ENCODE data around the gene SCAMP3. TPM values are rescaled to one million over a fixed set of nuclear protein-coding genes. Genes with fewer than 3 reads are reported as not detected.
"Not testable (repeated sequence)": the region's sequence is repeated elsewhere in the genome, so short reads cannot be mapped to it uniquely, and the experiment has no call there.

SCAMP3 gene
- total RNA-seq, 2 experiments from 2014 or later = 136 to 138 TPM

DNA sequence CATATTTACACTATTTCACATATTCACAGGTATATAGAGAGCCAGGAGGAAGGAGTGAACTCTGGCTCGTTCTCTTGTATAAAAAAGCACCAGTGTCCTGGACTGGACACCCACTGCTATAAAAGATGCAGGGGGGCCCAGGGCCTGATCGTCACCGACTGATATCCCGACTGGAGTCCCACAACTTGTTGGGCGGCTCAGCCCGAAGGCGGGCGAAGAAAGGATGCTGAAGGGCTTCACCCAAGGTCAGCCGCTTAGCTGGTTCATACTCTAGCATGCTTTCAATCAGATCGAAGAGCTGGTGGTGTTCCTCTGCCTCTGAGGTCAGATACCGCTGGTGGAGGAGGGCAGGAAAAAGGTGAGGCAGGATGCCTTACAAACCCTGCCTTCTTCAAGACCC is 907 bp upstream of the SCAMP3 start:
- POLR2A ChIA-PET = no interaction called here
- CTCF ChIA-PET = interaction anchor here (1.2 to 2.1 kb wide), 3 partner anchors 10 to 14 kb away, joined by 3 to 13 read pairs (median 6); partner anchors contain the start of gene CLK2

DNA sequence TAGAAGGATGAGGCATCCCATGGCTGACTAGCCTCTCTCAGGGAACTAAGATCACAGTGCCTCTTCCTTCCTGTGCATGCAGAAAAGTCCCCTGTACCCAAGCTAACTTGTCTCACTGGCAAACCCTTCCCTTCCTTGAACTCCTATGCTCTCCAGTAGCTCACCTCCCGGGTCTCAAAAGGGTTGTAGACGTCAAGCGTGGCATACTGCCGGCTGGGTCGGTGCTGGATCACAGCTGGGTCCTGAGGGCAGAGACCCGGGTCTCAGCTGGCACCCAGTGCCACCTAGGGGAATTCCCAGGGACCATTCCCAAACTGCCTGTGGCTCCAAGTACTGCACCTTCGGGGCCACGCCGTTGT is 688 bp downstream of the SCAMP3 start:
- POLR2A ChIA-PET = interaction anchor here (0.6 to 1.7 kb wide), 8 partner anchors 10 to 67 kb away, joined by 3 to 20 read pairs (median 4); partner anchors contain the start of gene CLK2

DNA sequence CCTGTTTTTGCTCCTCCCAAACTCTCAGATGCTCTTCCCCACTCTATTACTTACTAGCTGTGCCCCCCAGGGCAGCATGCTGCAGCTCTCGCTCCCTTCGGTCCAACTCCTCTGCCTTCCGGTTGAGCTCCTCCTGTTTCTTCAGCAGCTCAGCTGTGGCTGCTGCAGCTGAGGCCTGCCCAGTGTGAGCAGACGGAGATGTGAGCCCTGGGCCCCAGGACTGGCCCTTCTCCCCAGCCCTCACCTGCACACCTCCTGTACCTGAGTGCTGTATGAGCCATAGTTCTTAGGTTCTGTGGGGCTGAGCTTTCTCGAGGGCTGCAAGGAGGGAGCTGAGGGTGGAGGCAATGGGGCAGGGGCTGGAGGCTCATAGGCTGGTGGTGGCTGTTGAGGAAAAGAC is 1.9 kb downstream of the SCAMP3 start:
- CTCF ChIA-PET = interaction anchor here (0.6 to 4.4 kb wide), 3 partner anchors 9 to 635 kb away, joined by 3 to 51 read pairs (median 6); partner anchors contain the start of gene HCN3
- POLR2A ChIA-PET = no interaction called here

More for the DNA sequence above, 688 bp downstream of the SCAMP3 start:
- CTCF ChIA-PET = interaction anchor here (1.8 to 4.4 kb wide), 3 partner anchors 10 to 62 kb away, joined by 6 to 51 read pairs (median 6); partner anchors contain the start of gene HCN3

DNA sequence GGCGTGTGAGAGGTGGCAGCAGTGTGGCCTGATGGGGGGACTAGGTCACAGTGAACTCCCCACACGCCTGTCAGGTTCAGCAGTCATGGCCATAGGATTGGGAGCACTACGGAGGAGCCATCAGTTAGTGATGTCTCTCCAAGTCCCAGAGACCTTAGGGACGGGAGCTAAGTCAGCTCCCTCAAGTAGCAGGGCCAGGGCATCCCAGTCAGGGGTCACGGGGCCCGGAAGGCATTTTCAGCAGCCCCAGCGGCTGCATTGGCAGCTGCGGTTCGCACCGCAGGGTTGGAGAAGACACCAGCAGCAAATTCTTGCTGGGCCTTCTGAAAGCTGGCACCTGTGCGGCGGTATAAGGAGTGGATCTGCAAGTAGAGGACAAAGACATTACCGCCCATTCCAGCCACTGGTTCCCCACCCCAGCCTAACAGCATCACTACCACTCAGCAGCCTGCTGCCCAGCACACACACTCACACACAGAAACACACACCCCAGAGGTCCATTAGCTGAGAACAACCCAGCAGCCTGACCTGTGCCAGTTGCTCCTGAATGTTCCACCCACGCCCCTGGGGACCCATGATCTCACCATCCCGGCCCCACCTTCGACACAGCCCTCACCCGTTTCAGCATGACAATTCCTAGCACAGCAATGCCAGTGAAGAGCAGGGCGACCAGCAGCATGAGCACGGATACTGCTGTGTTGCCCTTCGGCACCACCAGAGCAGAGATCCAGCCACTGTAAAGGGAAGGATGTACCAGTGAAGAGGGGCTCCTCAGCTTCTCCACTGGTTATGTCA is 5.9 kb downstream of the SCAMP3 start:
- CTCF ChIA-PET = interaction anchor here (1.9 kb wide), 1 partner anchor 22 kb away, joined by 4 read pairs; no protein-coding TSS in a partner anchor
- POLR2A ChIA-PET = no interaction called here

DNA sequence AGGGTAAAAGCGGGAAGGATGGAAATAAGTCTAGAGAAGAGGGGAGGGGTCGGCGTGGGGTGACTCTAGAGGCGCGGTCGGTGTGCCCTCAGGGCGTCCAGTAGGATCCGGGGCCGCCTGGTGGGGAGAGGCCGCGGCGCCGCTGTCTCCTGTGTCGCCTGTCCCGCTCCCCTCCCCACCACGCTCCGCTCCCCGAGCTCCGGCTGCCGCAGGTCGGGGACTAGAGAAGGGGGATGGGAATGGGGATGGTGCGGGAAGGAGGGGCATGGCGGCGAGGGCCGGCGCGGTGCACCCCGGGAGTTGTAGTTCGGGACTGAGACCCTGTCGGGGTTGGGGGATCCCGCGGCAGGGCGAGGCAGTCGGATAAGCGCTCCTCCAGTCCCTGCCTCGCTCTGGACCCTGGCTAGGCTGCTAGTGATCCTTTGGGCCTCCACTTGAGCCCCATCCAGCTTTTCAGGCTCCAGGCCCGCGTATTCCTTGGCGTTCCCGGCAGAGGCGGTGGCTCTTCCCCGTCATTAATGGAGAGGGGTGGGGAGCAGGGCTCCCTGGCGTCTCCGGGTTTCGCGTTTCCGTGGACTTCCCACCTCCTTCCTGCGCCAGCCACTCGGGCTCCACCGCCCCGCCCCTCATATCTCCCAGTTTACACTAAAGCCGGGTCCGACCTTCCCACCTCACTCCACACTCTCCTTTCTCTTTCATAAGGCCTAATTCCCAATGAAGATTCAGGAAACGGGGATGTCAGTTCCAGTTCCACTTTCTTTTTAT is 6.7 kb downstream of the SCAMP3 start, which contains the start of gene ENTREP3:
Gene ENTREP3, minus strand, starts transcription at position 241 of the 765 bp plus-strand sequence. CDS start 606 bp downstream, outside the sequence.
- POLR2A ChIA-PET = interaction anchor here (0.9 to 1.0 kb wide), 2 partner anchors 11 to 12 kb away, joined by 3 to 4 read pairs; no protein-coding TSS in a partner anchor

DNA sequence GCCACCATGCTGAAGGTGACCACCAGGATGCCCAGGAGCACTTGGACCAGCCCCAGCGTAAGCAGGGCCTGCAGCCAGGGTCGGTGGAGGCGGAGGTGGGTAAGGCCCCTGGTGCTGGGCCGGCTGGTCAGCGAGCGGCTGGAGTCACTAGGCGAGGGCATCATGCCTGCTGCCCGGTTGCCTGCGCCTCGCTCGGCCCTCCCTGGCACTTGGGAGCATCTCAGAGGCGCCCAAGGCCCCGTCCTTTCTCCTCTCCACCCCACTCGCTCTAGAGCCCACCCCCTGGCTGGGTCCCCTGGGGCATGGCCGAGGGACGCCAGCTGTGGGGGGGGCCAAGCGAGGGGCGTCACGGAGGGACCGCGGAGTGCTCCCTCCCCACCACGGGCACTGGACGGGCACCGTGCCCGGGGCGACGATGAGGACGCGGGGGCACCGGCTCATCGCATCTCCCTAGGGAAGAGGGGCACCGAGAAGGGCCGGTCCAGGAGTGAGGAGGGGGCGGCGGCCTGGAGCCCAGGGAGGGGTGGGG is 7.4 kb downstream of the SCAMP3 start:
- ChIA-PET CTCF (interaction anchor here (0.7 to 1.7 kb wide), 2 partner anchors 19 to 69 kb away, joined by 3 to 6 read pairs; no protein-coding TSS in a partner anchor), POLR2A (interaction anchor here (0.5 to 1.0 kb wide), 3 partner anchors 11 to 249 kb away, joined by 3 to 4 read pairs (median 3); no protein-coding TSS in a partner anchor)

More for the DNA sequence above, 6.7 kb downstream of the SCAMP3 start, which contains the start of gene ENTREP3:
- CTCF ChIA-PET = interaction anchor here (0.7 to 1.7 kb wide), 2 partner anchors 18 to 68 kb away, joined by 3 to 6 read pairs; no protein-coding TSS in a partner anchor

DNA sequence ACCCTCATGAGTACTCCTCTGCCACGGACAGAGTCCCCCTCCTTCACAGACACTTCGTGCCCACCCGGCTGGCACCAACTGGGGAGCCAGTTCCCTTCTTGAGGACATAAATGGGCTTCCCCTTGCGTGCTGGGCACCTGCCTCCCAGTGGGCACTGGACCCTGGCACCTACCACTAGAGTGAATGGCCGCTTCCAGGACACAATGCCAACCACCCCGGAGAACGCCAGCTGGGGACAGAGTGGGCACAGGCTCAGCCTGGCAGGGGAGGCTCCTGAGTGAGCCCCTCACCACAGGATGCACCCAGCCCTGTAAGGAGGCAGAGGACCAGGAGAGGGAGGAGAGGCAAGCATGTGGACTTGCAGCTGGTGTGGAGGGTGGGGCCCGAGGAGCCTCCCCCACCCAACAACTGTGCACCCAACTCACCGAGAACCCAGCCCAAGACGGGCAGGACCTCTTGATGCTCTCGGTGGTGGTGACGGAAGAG is 7.9 kb downstream of the SCAMP3 start:
- ChIA-PET POLR2A (interaction anchor here (0.5 kb wide), 1 partner anchor 249 kb away, joined by 3 read pairs; no protein-coding TSS in a partner anchor), CTCF (interaction anchor here (1.7 kb wide), 1 partner anchor 69 kb away, joined by 6 read pairs; no protein-coding TSS in a partner anchor)

DNA sequence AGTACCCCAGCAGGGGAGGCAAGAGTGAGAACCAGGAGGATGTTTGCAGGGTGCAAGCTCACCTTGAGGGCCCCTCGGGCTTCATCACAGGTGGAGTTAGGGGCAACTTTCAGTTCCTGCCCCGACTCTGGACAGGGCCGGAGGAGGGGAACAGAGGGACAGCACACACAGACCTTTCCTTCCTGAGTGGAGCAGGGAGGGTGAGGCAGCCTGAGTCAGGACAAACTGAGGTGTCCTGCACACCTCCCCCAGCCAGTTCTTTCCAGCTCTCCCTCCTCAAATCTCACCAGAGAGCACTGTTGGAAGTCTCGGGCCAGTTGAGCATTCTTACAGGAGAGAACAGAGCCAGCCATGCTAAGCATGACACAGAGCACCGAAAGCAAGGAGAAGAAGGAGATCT is 8.4 kb downstream of the SCAMP3 start:
- ChIA-PET POLR2A (no interaction called here), CTCF (interaction anchor here (1.7 kb wide), 1 partner anchor 70 kb away, joined by 6 read pairs; no protein-coding TSS in a partner anchor)

DNA sequence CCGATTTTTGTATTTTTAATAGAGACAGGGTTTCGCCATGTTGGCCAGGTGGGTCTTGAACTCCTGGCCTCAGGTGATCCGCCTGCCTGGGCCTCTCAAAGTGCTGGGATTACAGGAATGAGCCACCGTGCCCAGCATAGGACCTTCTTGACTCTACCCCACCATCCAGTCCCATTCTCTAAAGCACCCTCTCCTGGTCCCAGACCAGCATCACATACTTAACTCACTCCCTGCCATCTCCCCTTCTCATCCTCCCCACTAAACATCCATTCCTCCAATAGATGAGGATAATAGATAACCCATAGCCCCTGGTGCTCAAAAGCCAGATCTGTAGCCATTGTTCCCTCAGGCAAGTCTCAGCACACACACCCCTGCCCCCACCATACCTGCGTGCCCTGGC is 9.0 kb downstream of the SCAMP3 start:
- POLR2A ChIA-PET = no interaction called here

DNA sequence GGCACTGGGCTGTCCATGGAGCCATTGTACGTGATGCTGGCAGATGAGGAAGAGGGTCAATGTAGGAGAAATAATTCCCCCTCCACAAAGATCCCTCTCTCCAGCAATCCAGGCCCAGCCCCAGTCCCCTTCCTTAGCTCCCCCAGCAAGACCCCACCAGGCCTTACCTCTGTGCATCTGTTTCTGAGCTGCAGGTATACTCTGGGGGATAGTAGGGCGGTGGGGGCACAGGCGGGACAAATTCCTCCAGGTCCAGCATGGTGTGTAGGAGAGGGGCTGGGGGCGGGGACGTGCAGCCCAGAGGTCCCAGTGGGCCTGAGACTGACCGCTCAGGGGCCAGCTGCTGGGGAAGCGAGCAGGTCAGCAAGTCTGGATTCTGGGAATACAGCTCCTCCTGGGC is 10.6 kb downstream of the SCAMP3 start:
- ChIA-PET CTCF (interaction anchor here (0.6 to 4.5 kb wide), 21 partner anchors 9 to 617 kb away, joined by 3 to 65 read pairs (median 8); partner anchors contain the start of genes CLK2, FDPS, MTX1 and RUSC1), POLR2A (interaction anchor here (0.6 to 1.3 kb wide), 2 partner anchors 10 to 20 kb away, joined by 4 to 7 read pairs; partner anchors contain the start of gene SCAMP3)

More for the DNA sequence above, 9.0 kb downstream of the SCAMP3 start:
- CTCF ChIA-PET = interaction anchor here (3.6 to 4.5 kb wide), 2 partner anchors 7 to 68 kb away, joined by 51 to 65 read pairs; partner anchors contain the start of genes RUSC1 and SCAMP3

DNA sequence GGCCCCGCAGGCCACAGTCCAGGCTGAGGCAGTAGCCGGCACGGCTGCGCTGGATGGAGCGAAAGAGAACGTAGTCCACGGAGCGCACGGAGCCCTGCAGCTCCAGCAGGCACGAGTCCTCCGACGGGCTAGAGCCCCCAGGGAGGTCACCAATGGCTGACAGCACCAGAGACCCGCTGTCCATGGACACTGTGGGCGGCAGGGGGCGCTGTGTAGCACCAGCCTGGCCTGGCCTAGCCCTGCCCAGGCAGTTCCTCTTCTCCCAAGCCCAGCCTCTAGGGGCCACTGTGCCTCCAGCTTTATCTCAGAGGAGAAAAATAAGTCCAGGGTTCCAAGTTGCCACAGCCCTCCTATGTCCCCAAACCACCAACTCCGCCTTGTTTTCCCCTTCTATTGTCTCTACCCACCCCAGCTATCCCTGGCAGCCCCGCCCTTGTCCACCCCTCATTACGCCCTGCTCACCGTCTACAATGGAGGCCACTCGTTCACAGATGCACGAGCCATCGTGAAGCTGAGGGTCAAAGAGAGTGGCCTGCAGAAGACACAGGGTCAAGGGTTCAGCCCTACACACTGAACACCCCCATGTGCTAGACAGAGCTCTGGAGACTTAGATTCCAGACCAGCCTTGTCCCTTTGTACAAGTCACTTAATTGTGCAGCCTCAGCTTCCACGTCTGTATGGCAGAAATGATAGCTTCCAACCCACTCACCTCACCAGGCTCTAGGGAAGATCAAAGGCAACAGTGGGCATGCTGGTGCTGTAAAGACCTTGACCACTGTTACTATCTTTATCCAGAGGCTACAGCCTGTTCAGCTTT is 11.3 kb downstream of the SCAMP3 start:
- ChIA-PET CTCF (interaction anchor here (0.6 to 4.5 kb wide), 45 partner anchors 9 to 739 kb away, joined by 3 to 65 read pairs (median 5); partner anchors contain the start of genes CLK2, FDPS, HCN3 and MTX1), POLR2A (interaction anchor here (0.6 to 1.7 kb wide), 3 partner anchors 11 to 671 kb away, joined by 3 to 5 read pairs (median 4); partner anchors contain the start of genes CLK2 and SCAMP3)

DNA sequence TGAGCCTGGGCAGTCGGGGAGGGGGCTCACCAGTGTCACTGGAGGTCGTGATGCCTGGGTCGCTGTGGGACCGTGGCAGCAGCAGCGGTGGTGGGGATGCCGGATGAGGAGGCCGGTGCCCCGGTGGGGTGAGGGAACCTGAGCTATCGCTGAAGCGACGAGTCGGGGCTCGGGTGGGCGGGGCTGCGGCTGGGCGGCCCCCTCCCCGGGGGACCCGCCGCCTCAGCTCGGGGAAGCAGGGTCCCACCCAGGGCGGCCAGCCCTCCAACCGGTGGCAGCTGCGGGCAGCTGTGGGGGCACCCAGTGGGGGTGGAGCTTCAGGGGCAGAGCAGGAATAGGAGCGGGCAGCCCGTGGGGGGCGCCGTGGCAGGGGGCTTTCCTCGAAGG is 11.9 kb downstream of the SCAMP3 start:
- ChIA-PET CTCF (interaction anchor here (0.8 to 4.5 kb wide), 35 partner anchors 8 to 351 kb away, joined by 3 to 65 read pairs (median 5); partner anchors contain the start of genes CLK2, FDPS, HCN3 and MTX1), POLR2A (interaction anchor here (1.7 kb wide), 1 partner anchor 23 kb away, joined by 5 read pairs; the partner anchor contains the start of gene CLK2)

DNA sequence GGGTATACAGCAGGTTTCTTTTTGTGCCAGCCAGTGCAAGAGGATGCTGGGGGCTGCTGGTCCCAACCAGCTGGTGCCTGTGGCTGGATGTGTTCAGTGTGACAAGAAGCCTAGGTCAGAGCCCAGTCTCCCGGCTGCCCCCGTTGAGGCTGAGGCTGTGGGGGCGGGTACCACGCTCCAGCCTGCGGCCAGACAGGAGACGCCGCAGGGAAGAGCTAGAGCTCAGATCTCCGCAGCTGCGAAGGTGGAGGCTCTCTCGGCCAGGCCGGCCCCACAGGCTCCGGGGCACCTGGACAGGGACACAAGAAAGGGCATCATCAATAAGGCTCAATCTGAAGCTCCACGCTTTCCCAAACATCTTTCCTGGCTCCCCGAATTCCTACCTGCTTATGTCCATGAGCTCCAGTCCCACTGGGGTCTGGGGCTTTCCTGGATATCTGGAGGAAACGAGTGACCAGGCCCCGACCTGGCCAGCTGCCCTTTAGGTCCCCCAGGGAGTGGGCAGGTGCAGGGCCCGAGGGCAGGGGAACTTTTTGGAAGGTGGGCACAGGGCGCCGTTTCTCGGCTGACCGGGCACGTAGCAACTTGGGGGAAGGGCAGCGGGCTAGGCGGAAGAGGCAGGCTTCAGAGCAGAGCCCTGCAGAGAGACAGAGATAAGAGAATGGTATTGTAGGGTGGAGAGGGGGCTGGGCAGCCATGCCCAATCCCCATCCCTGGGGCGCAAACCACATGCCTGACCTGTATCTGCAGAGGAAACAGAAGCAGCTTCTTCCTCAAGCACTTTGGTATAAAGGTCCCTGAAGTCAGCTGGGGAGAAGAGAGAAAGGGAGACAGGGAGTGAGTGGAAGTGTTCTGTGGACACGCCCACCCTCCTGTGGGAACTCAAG is 14.2 kb downstream of the SCAMP3 start:
- ChIA-PET POLR2A (interaction anchor here (0.7 kb wide), 1 partner anchor 141 kb away, joined by 3 read pairs; no protein-coding TSS in a partner anchor), CTCF (interaction anchor here (0.6 to 1.8 kb wide), 2 partner anchors 40 to 183 kb away, joined by 6 to 7 read pairs; partner anchors contain the start of gene THBS3)

DNA sequence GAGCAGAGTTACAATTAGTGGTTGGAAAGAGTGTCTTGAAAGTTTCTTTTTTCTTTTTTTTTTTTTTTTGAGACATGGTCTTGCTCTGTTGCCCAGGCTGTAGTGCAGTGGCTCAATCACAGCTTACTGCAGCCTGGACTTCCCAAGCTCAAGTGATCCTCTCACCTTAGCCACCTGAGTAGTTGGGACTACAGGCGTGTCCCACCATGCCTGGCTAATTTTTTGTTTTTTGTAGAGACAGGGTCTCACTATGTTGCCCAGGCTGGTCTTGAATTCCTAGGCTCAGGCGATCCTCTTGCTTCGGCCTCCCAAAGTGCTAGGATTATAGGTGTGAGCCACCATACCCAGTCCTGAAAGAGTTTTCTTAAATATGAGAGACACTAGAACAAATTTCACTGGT is 15.4 kb downstream of the SCAMP3 start:
- CTCF ChIA-PET = interaction anchor here (1.8 kb wide), 1 partner anchor 39 kb away, joined by 7 read pairs; the partner anchor contains the start of gene THBS3
- POLR2A ChIA-PET = not testable (repeated sequence)

DNA sequence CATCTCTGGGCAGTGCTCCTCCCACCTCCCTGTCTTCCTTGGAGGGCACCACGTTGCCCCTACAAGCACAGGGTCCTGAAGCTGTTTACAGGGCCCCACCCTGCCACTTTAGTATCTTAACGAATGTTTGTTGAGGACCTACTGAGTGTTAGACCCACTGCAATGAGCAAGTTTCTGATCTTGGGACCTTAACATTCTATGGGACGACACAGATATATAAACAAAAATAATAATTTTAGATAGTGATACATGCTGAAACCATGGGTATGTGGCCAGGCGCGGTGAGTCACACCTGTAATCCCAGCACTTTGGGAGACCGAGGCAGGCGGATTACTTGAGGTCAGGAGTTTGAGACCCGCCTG is 17.0 kb downstream of the SCAMP3 start:
- POLR2A ChIA-PET = interaction anchor here (0.7 to 1.5 kb wide), 3 partner anchors 38 to 672 kb away, joined by 3 to 4 read pairs (median 4); no protein-coding TSS in a partner anchor
- CTCF ChIA-PET = interaction anchor here (0.9 to 1.6 kb wide), 4 partner anchors 18 to 77 kb away, joined by 3 to 5 read pairs (median 4); partner anchors contain the start of genes FDPS and KRTCAP2
